ENCODE measurements around the gene RFT1. TPM values are rescaled to one million over a fixed set of nuclear protein-coding genes. Genes with fewer than 3 reads are reported as not detected.

The RFT1 gene
- total and polyA plus RNA-seq, 2 of the 13 experiments (the other 11 are each of a cell fraction or from before 2014, with no cell fraction given), result 23.2 to 37.0 TPM

GRCh38 chr3:53084310-53085001 is 45.8 kb downstream of the RFT1 start (continued):
- 0 out of 2 replicates have a peak, but pooled peaks have one; percentile 32 for TF ChIP-seq ZNF691 (CRISPR knock-in tag; IDR thresholded peaks at IDR 0.05; ENCODE audit: borderline replicate concordance, low read depth)
- peak; percentile 44 for TF ChIP-seq RARA (CRISPR knock-in tag; IDR thresholded peaks at IDR 0.05)
- no peak for TF ChIP-seq ZFP90 (CRISPR knock-in tag; IDR thresholded peaks at IDR 0.05; ENCODE audit: borderline replicate concordance)
- TF ChIP-seq ZXDC (CRISPR knock-in tag; IDR thresholded peaks at IDR 0.05), result 0 out of 2 replicates have a peak, but pooled peaks have one; percentile 28
- 0 out of 2 replicates have a peak, but pooled peaks have one; percentile 30 for TF ChIP-seq ZNF772 (CRISPR knock-in tag; IDR thresholded peaks at IDR 0.05)
- peak; percentile 44; the same call in 1 of the 2 replicates for TF ChIP-seq PHF21A (CRISPR knock-in tag; IDR thresholded peaks at IDR 0.05)
- 0 out of 2 replicates have a peak, but pooled peaks have one; percentile 26 for TF ChIP-seq ZSCAN31 (CRISPR knock-in tag; IDR thresholded peaks at IDR 0.05; ENCODE audit: low read depth)
- TF ChIP-seq KAT7 (CRISPR knock-in tag; IDR thresholded peaks at IDR 0.05; ENCODE audit: borderline replicate concordance), result no peak
- peak; percentile 51; the same call in 1 of the 2 replicates for TF ChIP-seq GATAD2A (CRISPR knock-in tag; IDR thresholded peaks at IDR 0.05)
- no peak for TF ChIP-seq FOSL2 (CRISPR knock-in tag; IDR thresholded peaks at IDR 0.05)
- no peak for TF ChIP-seq ERF (CRISPR knock-in tag; IDR thresholded peaks at IDR 0.05)
- TF ChIP-seq ZMAT5 (CRISPR knock-in tag; IDR thresholded peaks at IDR 0.05; ENCODE audit: borderline replicate concordance, low read depth), result 0 out of 2 replicates have a peak, but pooled peaks have one; percentile 38
- peak; percentile 20 for TF ChIP-seq SAP130 (CRISPR knock-in tag; IDR thresholded peaks at IDR 0.05; ENCODE audit: low read depth)
- no peak for TF ChIP-seq ZNF557 (CRISPR knock-in tag; IDR thresholded peaks at IDR 0.05)
- TF ChIP-seq HOXD1 (CRISPR knock-in tag; IDR thresholded peaks at IDR 0.05), result no peak
- TF ChIP-seq LCORL (IDR thresholded peaks at IDR 0.05), result no peak
- no peak for TF ChIP-seq LCORL (CRISPR knock-in tag; IDR thresholded peaks at IDR 0.05)
- peak; percentile 31 for TF ChIP-seq NR2F6 (IDR thresholded peaks at IDR 0.05)
- 0 out of 2 replicates have a peak, but pooled peaks have one; percentile 37 for TF ChIP-seq NR2F6 (CRISPR knock-in tag; IDR thresholded peaks at IDR 0.05)
- peak; percentile 56 for TF ChIP-seq ZNF687 (CRISPR knock-in tag; IDR thresholded peaks at IDR 0.05)
- peak; percentile 16; the same call in 1 of the 2 replicates for TF ChIP-seq HIC2 (CRISPR knock-in tag; IDR thresholded peaks at IDR 0.05; ENCODE audit: low read depth)
